GM10248 (cell line): ENCODE measurements around the gene RPS6KL1.

Source experiments
- CTCF ChIA-PET: fragments of 300-600 bp; sonication (Branson Sonifier 250); formaldehyde crosslinking; extraction: SDS; loops from one replicate; lab custom pipeline; 2021; ENCODE audit warnings: antibody characterized with exemption; lab: Yijun Ruan, JAX
- POLR2A ChIA-PET: fragments of 350-650 bp; sonication (Branson Sonifier 250); formaldehyde crosslinking; extraction: SDS; loops from one replicate; lab custom pipeline; 2020; ENCODE audit warnings: antibody characterized with exemption; lab: Yijun Ruan, JAX
- DNase-seq: peaks from one replicate; pipeline ENCODE4 v3.0.0; 2012; ENCODE audit errors: extremely low spot score
- CTCF ChIP-seq: IDR thresholded peaks from 2 replicates; pipeline ENCODE4 v1.5.1; 2012; ENCODE audit warnings: mild to moderate bottlenecking, low read depth; ENCODE audit errors: extremely low read depth, missing control alignments, control extremely low read depth

The RPS6KL1 gene

GRCh38 chr14:74949859-74950573 lies 27.0 kb upstream of the RPS6KL1 start:
- ChIA-PET CTCF (interaction anchor here (1.2 to 6.3 kb wide), 4 partner anchors 10 to 89 kb away, joined by 4 to 93 read pairs (median 4); no protein-coding TSS in a partner anchor), POLR2A (no interaction called here)
- no peak for TF ChIP-seq CTCF
- DNase-seq = no peak

- CTCF ChIA-PET = interaction anchor here (1.2 to 6.3 kb wide), 5 partner anchors 9 to 88 kb away, joined by 4 to 93 read pairs (median 5); no protein-coding TSS in a partner anchor
- DNase-seq = no peak
- POLR2A ChIA-PET = no interaction called here
- TF ChIP-seq CTCF = no peak
Observed at GRCh38 chr14:74949191-74949601, 26.1 kb upstream of the RPS6KL1 start.

- POLR2A ChIA-PET = no interaction called here
- DNase-seq = no peak
- TF ChIP-seq CTCF = no peak
- CTCF ChIA-PET = interaction anchor here (1.2 to 6.3 kb wide), 9 partner anchors 9 to 141 kb away, joined by 4 to 93 read pairs (median 16); no protein-coding TSS in a partner anchor
Observed at GRCh38 chr14:74948228-74949175, 25.4 kb upstream of the RPS6KL1 start.

GRCh38 chr14:74947353-74948227 lies 24.5 kb upstream of the RPS6KL1 start:
- ChIA-PET CTCF (interaction anchor here (0.6 to 6.3 kb wide), 13 partner anchors 7 to 142 kb away, joined by 3 to 93 read pairs (median 16); partner anchors contain the start of gene PGF), POLR2A (no interaction called here)
- no peak for TF ChIP-seq CTCF
- DNase-seq = no peak

GRCh38 chr14:74946659-74947281 lies 23.7 kb upstream of the RPS6KL1 start:
- CTCF ChIA-PET = interaction anchor here (0.6 to 6.3 kb wide), 22 partner anchors 8 to 149 kb away, joined by 3 to 93 read pairs (median 12); partner anchors contain the start of genes ACYP1, EIF2B2 and PGF
- no peak for TF ChIP-seq CTCF
- no peak for DNase-seq
- POLR2A ChIA-PET = no interaction called here
